B cell (primary cell): ENCODE measurements around the gene MGMT. TPM values are rescaled to one million over a fixed set of nuclear protein-coding genes. Genes with fewer than 3 reads are reported as not detected.
A peak's percentile ranks its signal among the peaks of the same experiment; 100 is the strongest.

Experiments
- ATAC-seq: fragments of 200-7000 bp; cut with Tn5 transposase; one replicate; pipeline ENCODE4 v1.10.0; 2021; ENCODE audit warnings: low read depth, mild to moderate bottlenecking, moderate number of reproducible peaks, moderate library complexity
- CTCF ChIA-PET: fragments of 350-600 bp; sonication (Branson Sonifier 250); formaldehyde crosslinking; loops from one replicate; lab custom pipeline; 2021; ENCODE audit warnings: antibody characterized with exemption, inconsistent platforms; lab: Charles Lee
- POLR2A ChIA-PET: fragments of 350-600 bp; sonication (Branson Sonifier 250); formaldehyde crosslinking; loops from one replicate; lab custom pipeline; 2021; ENCODE audit warnings: antibody characterized with exemption; lab: Charles Lee
- DNase-seq: peaks from one replicate; pipeline ENCODE4 v3.0.0; 2013
- H2AFZ ChIP-seq: 2 replicates; pipeline ENCODE4 v1.6.1; 2012; ENCODE audit warnings: mild to moderate bottlenecking, low read depth, low read length; ENCODE audit not compliant: insufficient read depth, poor library complexity, severe bottlenecking
- H3K27ac ChIP-seq, 2 donors: 1 replicate in 1 of 2; 2 replicates in 1 of 2; pipeline ENCODE4 v1.5.1; 2012 to 2013; ENCODE audit warnings: low read length in 2 of 2, mild to moderate bottlenecking in 2 of 2, moderate library complexity in 1 of 2
- H3K27me3 ChIP-seq, 4 experiments: fragments of 200-600 bp in 1 of 4; sonication (generic) in 1 of 4; replicated peaks in 1 of 4; 1 replicate in 2 of 4; 2 replicates in 2 of 4; pipeline versions ENCODE4 v1.6.1 to v1.7.0; 2013 to 2016; ENCODE audit warnings: low read length in 3 of 4, mild to moderate bottlenecking in 2 of 4, mixed read lengths in 1 of 4, moderate library complexity in 1 of 4; ENCODE audit not compliant: insufficient read depth in 4 of 4, control insufficient read depth in 3 of 4; ENCODE audit errors: control extremely low read depth in 1 of 4
- H3K36me3 ChIP-seq, 2 experiments: replicated peaks in 1 of 2; 1 replicate in 1 of 2; 2 replicates in 1 of 2; pipeline versions ENCODE4 v1.6.1 to v1.7.1; 2013; ENCODE audit warnings: low read length in 1 of 2; ENCODE audit not compliant: insufficient read depth in 2 of 2, control insufficient read depth in 1 of 2; ENCODE audit errors: control extremely low read depth in 1 of 2, extremely low read depth in 1 of 2
- H3K4me1 ChIP-seq, 2 donors: fragments of 200-600 bp in 1 of 2; sonication (generic) in 1 of 2; 1 replicate in 1 of 2; 2 replicates in 1 of 2; pipeline versions ENCODE4 v1.5.1 to v1.6.1; 2013 to 2017; ENCODE audit warnings: low read length in 2 of 2; ENCODE audit not compliant: control insufficient read depth in 2 of 2, insufficient read depth in 2 of 2
- H3K4me2 ChIP-seq: replicated peaks from 2 replicates; pipeline ENCODE3; 2012; ENCODE audit warnings: mild to moderate bottlenecking, low read depth, low read length; ENCODE audit not compliant: poor library complexity, severe bottlenecking
- H3K4me3 ChIP-seq, 5 experiments: fragments of 200-600 bp in 1 of 5; sonication (generic) in 1 of 5; 1 replicate in 3 of 5; 2 replicates in 2 of 5; pipeline versions ENCODE4 v1.5.1 to v1.7.0; 2011 to 2016; ENCODE audit warnings: low read length in 4 of 5, mild to moderate bottlenecking in 4 of 5, low read depth in 2 of 5, control low read depth in 1 of 5, moderate library complexity in 1 of 5; ENCODE audit not compliant: insufficient read depth in 1 of 5; ENCODE audit errors: control extremely low read depth in 1 of 5, extremely low read depth in 1 of 5
- H3K79me2 ChIP-seq: fragments of 200-600 bp; sonication (generic); one replicate; pipeline ENCODE4 v1.6.0; 2016; ENCODE audit warnings: low read length; ENCODE audit not compliant: control insufficient read depth, insufficient read depth
- H3K9ac ChIP-seq: fragments of 200-600 bp; sonication (generic); 2 replicates; pipeline ENCODE4 v1.6.1; 2017; ENCODE audit warnings: mild to moderate bottlenecking, low read length, moderate library complexity
- H3K9me3 ChIP-seq, 3 donors: one replicate each; pipeline versions ENCODE4 v1.6.1 to v1.7.1; 2013; ENCODE audit warnings: low read length in 2 of 3; ENCODE audit not compliant: control insufficient read depth in 2 of 3, insufficient read depth in 1 of 3; ENCODE audit errors: control extremely low read depth in 1 of 3
- H4K20me1 ChIP-seq: 2 replicates; pipeline ENCODE4 v1.6.0; 2012; ENCODE audit warnings: mild to moderate bottlenecking, low read length; ENCODE audit not compliant: insufficient read depth, control insufficient read depth, poor library complexity, severe bottlenecking
- H3K27ac Mint-ChIP-seq: one replicate; pipeline ENCODE4 v1.8.0; 2021; ENCODE audit warnings: mixed read lengths
- H3K27me3 Mint-ChIP-seq: one replicate; pipeline ENCODE4 v1.8.0; 2021; ENCODE audit warnings: mixed read lengths
- H3K4me1 Mint-ChIP-seq: one replicate; pipeline ENCODE4 v1.8.0; 2021; ENCODE audit warnings: mixed read lengths
- H3K4me3 Mint-ChIP-seq: one replicate; pipeline ENCODE4 v1.8.0; 2021; ENCODE audit warnings: mixed read lengths
- H3K9me3 Mint-ChIP-seq: one replicate; pipeline ENCODE4 v1.8.0; 2022; ENCODE audit warnings: mixed read lengths; ENCODE audit not compliant: insufficient read depth
- CTCF ChIP-seq: fragments of 200-600 bp; IDR thresholded peaks from one replicate; pipeline ENCODE4 v1.8.0; 2022; ENCODE audit warnings: antibody characterized with exemption, mild to moderate bottlenecking
- EZH2 ChIP-seq: IDR thresholded peaks from 2 replicates; pipeline ENCODE4 v1.6.1; 2012; ENCODE audit warnings: borderline replicate concordance, low read depth, mild to moderate bottlenecking, moderate library complexity, low read length; ENCODE audit not compliant: insufficient read depth, poor library complexity, severe bottlenecking
- WGBS: methylation state at CpG from one replicate; pipeline ENCODE4 v1.1.5; 2013; ENCODE audit warnings: missing lambda C conversion rate; ENCODE audit not compliant: insufficient coverage; 5-methylcytosine and 5-hydroxymethylcytosine counted together
- intact Hi-C: fragments of 100-400 bp; cut with micrococcal nuclease; formaldehyde crosslinking; loops from one replicate; pipeline ENCODE4 v1.10.0; 2022
- polyA plus RNA-seq: library from polyadenylated mRNA; depleted of rRNA; stranded (reverse); fragments of >200 nt; gene quantifications from 2 replicates; pipeline ENCODE4 v1.2.3, GENCODE V29; 2012
- total RNA-seq, 2 donors: library from RNA; stranded (reverse); fragments of 120-200 nt in 1 of 2; gene quantifications; 1 replicate in 1 of 2; 2 replicates in 1 of 2; pipeline versions ENCODE4 v1.2.3 to v1.2.4, GENCODE V29; 2013 to 2022

The MGMT gene
- total and polyA plus RNA-seq, 2 donors (not counting 1 experiment from before 2014, with no cell fraction given), result 16.6 to 87.7 TPM

- no peaks in the 10 kb centered on the region for H3K27me3 Mint-ChIP-seq
- peaks cover 21% of the 10 kb centered on the region for H3K4me1 Mint-ChIP-seq
- Histone ChIP-seq H3K4me2 (no peak overlapping the region), H3K9me3 (peaks cover 0 to 15% (median 0%) of the 10 kb centered on the region in 3 donors), H3K4me1 (peaks cover 6 to 10% of the 10 kb centered on the region in 2 donors), H3K27ac (no peak overlapping the region), H3K36me3 (peaks cover 0 to 5% of the 10 kb centered on the region in 2 experiments), H3K27me3 (no peaks in the 10 kb centered on the region), H3K9ac (no peak overlapping the region), H4K20me1 (peaks cover 12% of the 10 kb centered on the region), H3K79me2 (peaks cover 7% of the 10 kb centered on the region), H2AFZ (no peak overlapping the region), H3K4me3 (no peak overlapping the region)
- ATAC-seq (no peak), DNase-seq (no peak)
- H3K27ac Mint-ChIP-seq, result peak overlapping the region; percentile 84
- ChIA-PET CTCF (no interaction called here), POLR2A (no interaction called here)
- H3K9me3 Mint-ChIP-seq, result no peaks in the 10 kb centered on the region
- no peak overlapping the region for H3K4me3 Mint-ChIP-seq
- intact Hi-C loops, result no loop called here
- 98% methylated on average over 7 of the region's 7 CpGs for WGBS
- TF ChIP-seq CTCF, result no peak
- TF ChIP-seq EZH2, result no peak
Observed at GRCh38 chr10:129547608-129548007, 80.6 kb downstream of the MGMT start.

GRCh38 chr10:129548600-129548999 lies 81.6 kb downstream of the MGMT start:
- H3K4me2 ChIP-seq, result no peak overlapping the region
- POLR2A ChIA-PET, result no interaction called here
- H3K9me3 ChIP-seq, result peaks cover 0 to 15% (median 0%) of the 10 kb centered on the region in 3 donors
- H3K4me3 Mint-ChIP-seq, result no peak overlapping the region
- ATAC-seq (no peak), DNase-seq (no peak)
- H3K27me3 Mint-ChIP-seq, result no peaks in the 10 kb centered on the region
- peak overlapping the region; percentile 33 for H3K27ac Mint-ChIP-seq
- H3K79me2 ChIP-seq, result peaks cover 11% of the 10 kb centered on the region
- no peaks in the 10 kb centered on the region for H3K9me3 Mint-ChIP-seq
- H3K9ac ChIP-seq, result no peak overlapping the region
- CTCF ChIA-PET, result no interaction called here
- peaks cover 12% of the 10 kb centered on the region for H4K20me1 ChIP-seq
- intact Hi-C loops, result no loop called here
- no peak for TF ChIP-seq CTCF
- TF ChIP-seq EZH2, result no peak
- peaks cover 6 to 10% of the 10 kb centered on the region in 2 donors for H3K4me1 ChIP-seq
- no peak overlapping the region for H3K27ac ChIP-seq
- H3K4me3 ChIP-seq, result no peak overlapping the region
- no peak overlapping the region for H2AFZ ChIP-seq
- WGBS, result 85% methylated on average over 7 of the region's 10 CpGs
- peaks cover 0 to 5% of the 10 kb centered on the region in 2 experiments for H3K36me3 ChIP-seq
- no peaks in the 10 kb centered on the region for H3K27me3 ChIP-seq
- peaks cover 25% of the 10 kb centered on the region for H3K4me1 Mint-ChIP-seq
